Tibial nerve (tissue), 4 donors: Measurements from ENCODE around the gene BCKDHB.

ENCODE experiments used
- CTCF ChIP-seq, 5 experiments: fragments of 200-600 bp in 3 of 5; fragments of 450-650 bp in 2 of 5; sonication (generic) in 3 of 5; IDR thresholded peaks; one replicate each; pipeline ENCODE4 v1.5.1; 2016 to 2019; ENCODE audit warnings: antibody characterized with exemption in 5 of 5, mild to moderate bottlenecking in 3 of 5, moderate library complexity in 2 of 5
- EP300 ChIP-seq, 2 donors: sonication (generic); formaldehyde crosslinking; IDR thresholded peaks; one replicate each; pipeline ENCODE4 v1.6.1; 2017; ENCODE audit warnings: antibody characterized with exemption in 2 of 2, mild to moderate bottlenecking in 1 of 2
- POLR2A ChIP-seq, 2 donors: fragments of 450-650 bp; IDR thresholded peaks; one replicate each; pipeline ENCODE4 v1.6.1; 2017; ENCODE audit warnings: antibody characterized with exemption in 2 of 2, mild to moderate bottlenecking in 2 of 2, moderate library complexity in 2 of 2

DNA sequence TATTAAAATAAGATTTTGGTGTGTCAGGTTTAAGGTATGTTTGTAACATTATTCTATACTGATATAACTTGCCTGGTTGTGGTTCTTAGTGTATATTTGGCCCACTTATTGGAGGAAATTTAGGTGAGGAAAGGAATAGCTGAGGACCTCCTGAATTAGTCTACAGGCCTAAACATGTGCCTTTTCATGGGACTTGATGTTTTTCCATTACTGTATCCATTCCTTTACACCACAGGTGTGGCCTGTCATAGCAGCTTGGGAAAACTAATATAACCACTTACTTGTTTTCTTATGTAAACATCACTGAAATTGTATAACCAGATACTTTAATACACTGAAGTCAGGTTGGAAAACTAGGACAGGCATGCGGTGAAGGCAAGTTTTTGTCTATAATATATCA, 27.6 kb downstream of the BCKDHB start:
- no peak for TF ChIP-seq CTCF (IDR thresholded peaks at IDR 0.05)
- no peak for TF ChIP-seq POLR2A (IDR thresholded peaks at IDR 0.05)
- TF ChIP-seq EP300 (IDR thresholded peaks at IDR 0.05), result no peak
